ENCODE results near the gene CD22.

The CD22 gene

GRCh38 chr19:35337984-35338296, 9.0 kb downstream of the CD22 start:
- in situ Hi-C loops (cut with MboI; ENCODE audit: low sequenced_read_pairs, unreplicated experiment) = no loop called here
- no peak for TF ChIP-seq CTCF (IDR thresholded peaks at IDR 0.05; ENCODE audit: borderline replicate concordance, control extremely low read depth, extremely low read depth, insufficient read depth, missing control alignments)
- no peak for DNase-seq (ENCODE audit: low spot score)

GRCh38 chr19:35340431-35340830, 11.4 kb downstream of the CD22 start:
- no peak for TF ChIP-seq CTCF (IDR thresholded peaks at IDR 0.05; ENCODE audit: borderline replicate concordance, control extremely low read depth, extremely low read depth, insufficient read depth, missing control alignments)
- in situ Hi-C loops (cut with MboI; ENCODE audit: low sequenced_read_pairs, unreplicated experiment) = no loop called here
- no peak for DNase-seq (ENCODE audit: low spot score)

DNA sequence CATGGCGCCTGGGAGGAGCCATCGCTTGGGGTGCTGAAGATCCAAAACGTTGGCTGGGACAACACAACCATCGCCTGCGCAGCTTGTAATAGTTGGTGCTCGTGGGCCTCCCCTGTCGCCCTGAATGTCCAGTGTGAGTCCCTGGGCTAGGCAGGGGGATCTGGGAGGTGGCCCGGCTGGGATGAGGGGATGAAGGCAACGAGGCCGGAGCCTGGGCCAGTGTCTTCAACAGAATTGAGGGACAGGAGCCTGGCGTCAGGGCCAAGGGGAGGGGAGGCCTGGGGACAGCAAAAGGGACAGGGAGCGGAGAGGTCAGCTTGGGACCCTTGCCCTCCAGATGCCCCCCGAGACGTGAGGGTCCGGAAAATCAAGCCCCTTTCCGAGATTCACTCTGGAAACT, 12.0 kb downstream of the CD22 start:
- DNase-seq (ENCODE audit: low spot score) = no peak
- in situ Hi-C loops (cut with MboI; ENCODE audit: low sequenced_read_pairs, unreplicated experiment) = no loop called here
- TF ChIP-seq CTCF (IDR thresholded peaks at IDR 0.05; ENCODE audit: borderline replicate concordance, control extremely low read depth, extremely low read depth, insufficient read depth, missing control alignments) = no peak

DNA sequence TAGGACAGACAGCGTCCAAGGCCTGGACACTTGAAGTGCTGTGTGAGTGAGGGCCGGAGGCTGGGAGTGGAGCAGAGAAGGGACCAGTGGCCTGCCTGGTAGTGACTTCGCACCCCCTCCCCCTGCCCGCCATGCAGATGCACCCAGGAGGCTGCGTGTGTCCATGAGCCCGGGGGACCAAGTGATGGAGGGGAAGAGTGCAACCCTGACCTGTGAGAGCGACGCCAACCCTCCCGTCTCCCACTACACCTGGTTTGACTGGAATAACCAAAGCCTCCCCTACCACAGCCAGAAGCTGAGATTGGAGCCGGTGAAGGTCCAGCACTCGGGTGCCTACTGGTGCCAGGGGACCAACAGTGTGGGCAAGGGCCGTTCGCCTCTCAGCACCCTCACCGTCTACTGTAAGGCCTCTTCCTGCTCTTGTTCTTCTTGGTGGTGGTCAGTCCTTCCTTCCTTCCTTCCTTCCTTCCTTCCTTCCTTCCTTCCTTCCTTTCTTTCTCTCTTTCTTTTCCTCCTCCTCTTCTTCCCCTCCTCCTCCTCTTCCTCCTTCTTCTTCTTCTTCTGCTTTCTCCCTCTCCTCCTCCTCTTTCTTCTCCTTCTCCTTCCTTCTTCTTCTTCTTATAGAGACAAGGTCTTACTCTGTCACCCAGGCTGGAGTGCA, 12.7 kb downstream of the CD22 start:
- in situ Hi-C loops (cut with MboI; ENCODE audit: low sequenced_read_pairs, unreplicated experiment) = no loop called here
- peak; percentile 10 for DNase-seq (ENCODE audit: low spot score)
- no peak for TF ChIP-seq CTCF (IDR thresholded peaks at IDR 0.05; ENCODE audit: borderline replicate concordance, control extremely low read depth, extremely low read depth, insufficient read depth, missing control alignments)

DNA sequence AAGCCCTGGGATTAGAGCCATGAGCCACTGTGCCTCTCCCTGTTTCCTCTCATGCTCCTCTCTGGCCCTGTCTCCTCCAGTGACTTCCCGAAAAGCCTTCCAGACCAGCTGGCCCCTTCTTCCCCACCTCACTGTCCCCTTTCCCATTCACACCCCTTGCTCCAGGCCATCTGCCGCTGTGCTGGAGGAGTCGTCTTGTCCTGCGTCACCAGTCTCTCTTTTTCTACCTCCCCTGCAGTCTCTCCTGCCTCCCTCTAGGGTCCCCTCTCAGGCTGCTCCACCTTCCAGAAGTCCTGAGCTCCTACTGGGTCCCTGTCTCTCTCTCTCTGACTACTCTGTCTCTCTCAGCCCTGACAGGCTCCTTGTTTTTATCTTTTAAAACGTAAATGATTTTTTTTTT, 13.4 kb downstream of the CD22 start:
- peak; percentile 6 for DNase-seq (ENCODE audit: low spot score)
- in situ Hi-C loops (cut with MboI; ENCODE audit: low sequenced_read_pairs, unreplicated experiment) = no loop called here
- no peak for TF ChIP-seq CTCF (IDR thresholded peaks at IDR 0.05; ENCODE audit: borderline replicate concordance, control extremely low read depth, extremely low read depth, insufficient read depth, missing control alignments)

GRCh38 chr19:35344511-35345031, 15.6 kb downstream of the CD22 start:
- peak; percentile 17 for DNase-seq (ENCODE audit: low spot score)
- no peak for TF ChIP-seq CTCF (IDR thresholded peaks at IDR 0.05; ENCODE audit: borderline replicate concordance, control extremely low read depth, extremely low read depth, insufficient read depth, missing control alignments)
- in situ Hi-C loops (cut with MboI; ENCODE audit: low sequenced_read_pairs, unreplicated experiment) = no loop called here
